ENCODE results near the gene PTPRH.

The PTPRH gene

DNA sequence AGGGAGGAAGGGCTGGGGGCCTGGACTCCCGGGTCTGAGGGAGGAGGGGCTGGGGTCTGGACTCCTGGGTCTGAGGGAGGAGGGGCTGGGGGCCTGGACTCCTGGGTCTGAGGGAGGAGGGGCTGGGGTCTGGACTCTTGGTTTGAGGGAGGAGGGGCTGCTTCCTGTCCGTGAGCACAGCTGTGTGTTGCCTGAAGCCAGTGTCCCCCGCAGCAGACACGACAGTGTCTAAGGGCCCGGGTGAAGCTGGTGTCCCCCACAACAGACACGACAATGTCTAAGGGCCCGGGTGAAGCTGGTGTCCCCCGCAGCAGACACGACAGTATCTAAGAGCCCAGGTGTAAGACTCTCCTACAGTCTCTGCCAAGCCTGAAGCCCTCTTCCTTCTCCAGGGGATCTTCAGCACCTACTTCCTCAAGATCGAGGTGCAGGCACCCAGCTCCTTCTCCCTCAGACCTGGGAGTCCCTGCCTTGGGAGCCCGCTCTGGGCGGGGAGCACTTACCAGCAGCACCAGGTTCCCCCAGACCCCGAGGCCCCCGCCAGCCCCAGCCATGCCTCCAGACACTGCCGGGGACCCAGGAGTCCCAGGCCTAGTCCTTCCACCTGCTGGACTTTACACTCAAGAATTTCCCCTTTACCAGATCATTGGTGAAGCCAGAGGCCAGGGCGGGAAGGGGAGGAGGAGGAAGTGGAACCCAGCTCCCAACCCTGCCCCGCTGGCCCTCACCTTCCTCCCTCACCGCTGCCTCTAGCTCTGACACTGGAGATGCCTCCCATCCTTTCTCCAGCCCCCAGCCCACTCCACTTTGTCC lies at the start of gene PTPRH:
Gene PTPRH, minus strand, starts transcription at position 622 of the 813 bp plus-strand sequence. Its CDS starts 68 bp downstream, at position 554.
- no peak for DNase-seq (ENCODE audit: extremely low spot score, insufficient read length, low read depth)

DNA sequence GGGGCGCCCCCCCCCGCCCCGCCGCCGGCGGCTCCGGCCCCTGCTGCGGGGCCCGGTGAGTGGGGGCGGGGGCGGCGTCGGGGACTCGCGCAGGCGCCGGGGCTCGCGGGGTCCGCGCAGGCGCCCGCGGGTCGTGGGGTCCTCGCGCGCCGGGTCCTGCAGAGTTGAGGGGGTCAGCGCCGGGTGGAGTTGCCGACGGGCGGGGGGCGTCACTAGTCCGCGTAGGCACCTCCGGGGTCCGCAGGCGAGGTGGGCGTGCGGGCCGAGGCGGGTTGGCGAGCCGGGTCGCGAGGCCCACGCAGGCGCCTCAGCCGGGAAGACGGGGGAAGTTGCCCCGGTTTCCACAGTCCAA lies 49.2 kb upstream of the PTPRH start:
- FAIRE-seq = no peak
- DNase-seq (ENCODE audit: extremely low spot score, insufficient read length, low read depth) = no peak

More for the DNA sequence above, at the start of gene PTPRH:
- FAIRE-seq = no peak

DNA sequence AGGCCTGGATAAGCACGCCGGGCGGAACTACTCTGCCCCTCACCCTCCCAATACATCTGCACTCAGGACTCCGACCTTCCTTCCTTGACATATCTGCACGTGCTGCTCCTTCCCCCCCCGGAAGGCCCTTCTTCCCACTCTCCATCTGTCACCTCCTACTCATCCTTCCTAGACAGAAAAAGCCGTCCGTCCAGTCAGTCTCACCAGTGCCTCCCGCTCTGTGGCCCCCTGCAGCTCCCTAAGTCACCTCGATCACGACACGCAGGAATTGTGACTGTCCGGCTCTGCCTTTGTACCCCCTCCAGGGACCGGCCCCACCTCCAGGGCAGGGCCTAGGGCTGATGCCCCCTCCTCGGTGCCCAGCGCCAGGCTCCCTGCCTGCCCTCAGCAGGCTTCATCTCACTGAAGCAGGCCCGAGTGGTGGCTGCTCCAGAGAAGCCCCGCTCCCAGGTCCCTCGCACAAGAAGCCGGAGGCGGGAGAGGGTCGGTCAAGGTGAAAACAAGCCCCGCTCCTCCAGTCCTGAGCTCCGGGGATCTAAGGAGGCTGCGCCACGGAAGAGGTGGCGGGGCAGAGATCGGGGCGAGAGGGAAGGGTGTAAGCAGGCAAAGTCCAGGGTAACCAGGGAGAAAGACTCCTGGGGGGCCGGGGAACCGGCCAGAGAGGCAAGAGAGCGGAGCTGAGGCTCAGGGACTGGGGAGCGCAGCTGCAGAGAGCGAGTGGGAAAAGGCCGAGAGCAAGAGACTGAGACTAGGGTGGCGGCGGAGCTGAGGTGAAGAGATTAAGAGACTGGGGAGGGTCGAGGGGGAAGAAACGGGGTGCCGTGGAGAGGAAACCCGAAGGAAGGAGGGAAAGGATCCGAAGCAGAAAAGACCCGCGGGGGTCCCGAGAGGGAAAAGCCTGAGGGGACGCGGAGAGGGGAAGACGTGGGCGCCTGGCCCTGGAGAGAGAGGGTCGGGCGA lies 48.4 kb upstream of the PTPRH start:
- FAIRE-seq = peak; percentile 44
- no peak for DNase-seq (ENCODE audit: extremely low spot score, insufficient read length, low read depth)

DNA sequence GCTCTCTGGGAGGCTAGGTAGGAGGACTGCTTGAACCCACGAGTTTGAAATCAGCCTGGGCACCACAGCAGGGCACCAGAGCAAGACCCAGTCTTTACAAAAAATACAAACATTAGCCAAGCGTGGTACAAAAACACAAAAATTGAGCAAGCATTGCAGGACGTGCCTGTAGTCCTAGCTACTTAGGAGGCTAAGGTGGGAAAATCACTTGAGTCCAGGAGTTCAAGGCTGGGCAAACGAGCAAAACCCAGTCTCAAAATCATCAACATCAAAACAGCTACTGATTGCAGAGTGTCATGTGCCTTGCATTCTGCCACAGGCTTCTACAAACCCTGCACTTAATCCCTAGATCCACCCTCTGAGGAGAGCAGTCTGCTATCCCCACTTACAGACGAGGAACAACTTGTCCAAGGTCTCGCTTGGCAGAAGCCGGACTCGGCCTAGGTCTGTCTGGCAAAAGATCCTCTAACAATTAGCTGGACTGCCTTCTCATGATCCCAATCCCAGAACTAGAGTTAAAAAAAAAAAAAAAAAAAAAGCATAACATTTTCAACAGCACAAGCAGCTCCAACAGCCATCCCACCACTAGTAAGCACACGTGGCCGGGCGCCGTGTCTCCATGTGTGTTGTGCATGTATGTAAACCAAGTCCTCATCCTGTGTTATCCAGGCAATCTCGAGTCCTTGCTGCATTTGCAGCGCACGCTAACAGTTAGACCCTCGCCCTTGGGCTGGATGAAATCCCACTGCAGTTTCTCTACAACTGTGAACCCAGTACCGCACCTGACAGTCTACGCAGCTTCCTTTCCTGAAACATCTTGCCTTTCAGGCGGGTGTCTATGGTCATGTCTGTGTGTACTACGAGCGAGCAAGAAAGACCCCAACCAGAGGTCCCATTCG lies 47.5 kb upstream of the PTPRH start:
- no peak for DNase-seq (ENCODE audit: extremely low spot score, insufficient read length, low read depth)
- no peak for FAIRE-seq

DNA sequence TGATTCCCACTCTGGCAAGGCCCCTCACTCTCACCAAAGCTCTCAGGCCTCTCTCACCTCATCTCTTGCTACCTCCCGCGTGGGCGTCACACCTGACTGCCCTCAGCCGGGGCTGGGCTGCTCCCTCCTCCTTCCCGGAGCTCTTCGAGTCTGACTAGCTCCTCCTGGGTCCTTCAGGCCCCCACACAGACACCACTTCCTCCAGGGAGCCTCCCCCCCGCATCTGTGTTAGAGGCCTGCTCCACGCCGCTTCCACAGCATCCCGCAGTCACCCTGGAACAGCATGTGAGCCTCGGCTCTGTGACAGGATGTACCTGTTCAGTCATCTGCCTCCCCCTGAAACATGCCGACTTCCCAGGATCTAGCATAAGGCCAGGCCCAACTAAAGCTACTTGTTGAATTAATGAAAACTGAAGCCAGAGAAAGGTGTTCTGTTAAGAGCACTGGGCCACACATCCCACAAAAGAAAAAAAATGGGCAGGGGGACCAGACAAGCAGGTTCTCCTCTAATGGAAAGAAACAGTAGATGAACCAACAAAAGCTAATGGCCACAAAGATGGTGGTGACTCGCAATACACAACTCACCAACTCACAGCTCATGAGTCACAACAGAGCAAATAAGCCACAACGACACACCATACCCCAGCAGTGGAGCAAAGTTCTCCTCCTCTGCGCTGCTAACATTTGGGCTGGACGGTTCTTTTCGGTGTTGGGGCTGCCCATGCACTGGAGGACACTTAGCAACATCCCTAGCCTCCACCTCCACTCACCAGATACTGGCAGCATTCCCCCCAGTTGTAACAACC lies 46.5 kb upstream of the PTPRH start:
- FAIRE-seq (peak; percentile 70), DNase-seq (ENCODE audit: extremely low spot score, insufficient read length, low read depth) (no peak)

- no peak for DNase-seq (ENCODE audit: extremely low spot score, insufficient read length, low read depth)
These were observed 45.3 kb upstream of the PTPRH start for GRCh38 chr19:55254625-55254977.

DNA sequence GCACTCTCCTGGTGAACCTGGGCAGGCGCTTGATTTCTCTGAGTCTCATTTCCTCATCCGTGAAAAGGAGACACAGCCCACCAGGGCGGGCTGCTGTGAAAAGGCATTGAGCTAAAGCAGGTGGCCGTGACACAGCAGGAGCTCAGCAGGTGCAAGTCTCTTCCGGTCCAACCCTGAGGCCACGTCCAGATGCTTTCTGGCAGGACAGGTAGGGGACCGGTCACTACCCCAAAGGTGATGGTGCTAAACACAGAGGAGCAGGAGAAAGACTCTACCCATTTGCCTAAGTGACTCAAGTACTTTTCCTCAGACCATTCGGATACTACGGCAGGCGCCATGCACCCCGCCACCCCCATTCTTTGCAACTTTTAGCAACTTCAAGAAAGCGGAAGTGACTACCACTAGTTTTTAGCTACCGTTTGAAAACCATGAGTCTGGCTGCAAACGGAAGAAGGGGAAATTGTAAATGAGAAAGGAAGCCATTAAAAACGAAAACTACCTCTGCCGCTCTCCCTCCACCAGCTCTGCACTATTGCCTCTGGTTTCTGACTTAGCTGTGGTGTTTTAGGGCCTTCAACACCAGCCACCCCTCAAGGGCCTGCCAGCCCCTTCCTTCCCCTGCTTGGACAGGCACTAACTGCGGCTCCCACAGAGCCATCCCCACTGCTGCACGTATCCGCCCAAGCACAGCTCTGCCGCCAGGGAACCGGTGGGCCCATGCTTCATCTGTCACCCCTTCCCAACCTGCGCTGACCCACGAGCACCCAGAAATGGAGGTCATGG lies 44.7 kb upstream of the PTPRH start:
- peak; percentile 92 for FAIRE-seq

More at GRCh38 chr19:55254625-55254977, 45.3 kb upstream of the PTPRH start:
- FAIRE-seq = no peak

GRCh38 chr19:55252760-55253663 lies 43.7 kb upstream of the PTPRH start:
- no peak for FAIRE-seq
- no peak for DNase-seq (ENCODE audit: extremely low spot score, insufficient read length, low read depth)

More for the DNA sequence above, 44.7 kb upstream of the PTPRH start:
- DNase-seq (ENCODE audit: extremely low spot score, insufficient read length, low read depth) = peak; percentile 55

DNA sequence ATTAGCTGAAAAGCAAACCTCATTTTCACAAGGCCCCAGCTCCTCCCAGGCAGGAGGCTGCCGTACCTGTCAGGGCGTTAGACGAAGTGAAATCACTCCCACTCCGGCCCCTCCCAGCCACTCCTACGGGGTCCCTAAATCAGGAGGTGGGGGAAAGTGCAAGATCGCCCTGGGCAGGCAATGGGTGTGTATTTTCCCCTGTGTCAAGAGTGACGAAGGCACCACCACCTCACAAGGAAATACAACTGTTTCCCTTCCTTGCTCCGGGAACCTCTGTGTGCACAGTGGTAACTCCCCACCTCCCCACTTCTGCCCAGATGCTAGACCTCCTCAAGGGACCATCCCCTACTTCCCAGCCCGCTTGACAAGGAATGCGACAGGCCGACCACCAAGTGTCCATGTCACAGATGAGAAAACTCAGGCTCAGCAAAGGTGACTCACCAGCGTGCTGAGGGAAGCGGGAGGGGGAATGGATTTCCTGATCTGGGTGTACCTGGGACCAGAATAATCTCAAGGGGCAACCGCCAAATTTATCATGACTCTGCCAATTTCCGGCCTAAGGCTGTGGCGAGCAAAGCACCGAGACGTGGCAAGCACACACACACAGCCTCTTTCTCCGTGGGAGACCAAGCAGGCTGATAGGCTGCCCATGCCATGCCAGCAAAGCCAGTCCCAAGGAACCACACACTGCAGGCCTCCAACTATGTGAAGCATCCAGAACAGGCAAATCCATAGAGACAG lies 42.2 kb upstream of the PTPRH start:
- DNase-seq (ENCODE audit: extremely low spot score, insufficient read length, low read depth) (no peak), FAIRE-seq (peak; percentile 77)

- FAIRE-seq = no peak
These were observed 41.1 kb upstream of the PTPRH start for GRCh38 chr19:55250262-55251036.

DNA sequence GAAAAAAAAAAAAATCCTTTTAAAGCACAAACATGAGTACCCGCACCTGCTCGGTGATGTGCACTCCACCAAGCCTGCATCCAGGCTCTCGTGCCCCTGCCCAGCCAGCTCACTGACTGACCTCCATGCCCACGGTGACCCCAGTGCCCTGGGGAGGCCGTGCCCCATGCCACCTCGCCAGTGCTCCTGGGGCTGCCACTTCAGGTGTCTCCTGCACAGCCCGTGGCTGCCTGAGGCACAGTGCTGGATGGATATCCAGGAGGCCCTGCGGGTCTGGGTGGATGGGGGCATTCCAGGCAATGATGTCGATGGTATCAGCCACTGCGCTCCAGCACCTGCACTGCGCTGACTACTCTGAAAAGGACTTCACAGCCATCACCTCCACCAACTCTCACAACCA lies 40.5 kb upstream of the PTPRH start:
- DNase-seq (ENCODE audit: extremely low spot score, insufficient read length, low read depth) (no peak), FAIRE-seq (no peak)

More at GRCh38 chr19:55250262-55251036, 41.1 kb upstream of the PTPRH start:
- DNase-seq (ENCODE audit: extremely low spot score, insufficient read length, low read depth) = no peak

DNA sequence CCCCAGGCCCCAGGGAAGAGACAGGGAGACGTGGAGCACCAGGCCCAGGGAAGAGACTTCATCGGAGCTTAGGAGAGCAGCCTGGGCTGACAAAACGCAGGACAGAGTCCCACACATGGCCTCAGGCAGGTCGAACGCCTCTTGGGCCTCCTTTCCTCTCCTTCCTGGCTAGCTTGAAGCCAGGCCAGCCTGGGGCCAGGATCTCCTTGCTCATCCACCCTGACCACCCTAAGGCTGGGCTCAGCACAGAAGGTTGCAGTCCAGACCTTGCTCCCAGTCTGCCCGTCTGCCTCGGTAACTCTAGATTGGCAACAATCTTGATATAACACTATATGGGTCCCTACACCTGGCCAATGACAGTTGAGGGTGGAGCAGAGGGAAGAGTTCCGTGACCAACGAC lies 39.4 kb upstream of the PTPRH start:
- FAIRE-seq (no peak), DNase-seq (ENCODE audit: extremely low spot score, insufficient read length, low read depth) (no peak)

DNA sequence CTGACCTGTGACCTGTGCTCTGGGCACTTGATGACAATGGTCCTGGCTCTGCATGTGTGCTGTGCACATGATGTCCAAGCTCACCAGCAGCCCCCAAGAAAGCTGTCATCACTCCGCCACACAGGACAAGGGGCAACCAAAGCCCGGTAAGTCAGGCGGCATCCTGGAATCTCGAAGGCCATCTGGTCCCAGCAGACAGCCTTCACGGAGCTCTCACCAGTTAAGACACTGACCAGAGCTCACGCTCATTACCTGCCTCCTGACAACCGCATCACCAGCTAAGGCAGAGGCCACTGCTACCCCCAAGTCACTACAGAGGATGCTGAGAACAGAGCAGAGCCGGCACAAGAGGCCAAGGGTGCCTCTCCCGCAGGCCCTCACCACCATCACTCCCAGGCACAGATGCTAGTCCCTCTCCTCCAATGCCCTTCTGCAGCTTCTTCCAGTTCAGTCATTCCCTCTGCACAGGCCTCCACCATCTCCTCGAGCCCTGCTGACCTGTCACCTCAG lies 38.9 kb upstream of the PTPRH start:
- FAIRE-seq = no peak
- DNase-seq (ENCODE audit: extremely low spot score, insufficient read length, low read depth) = no peak

GRCh38 chr19:55247621-55248099 lies 38.4 kb upstream of the PTPRH start:
- no peak for DNase-seq (ENCODE audit: extremely low spot score, insufficient read length, low read depth)
- FAIRE-seq = no peak
